Epithelial cell of prostate (primary cell): ENCODE results near the gene C20orf204.

ENCODE experiments used
- DNase-seq: peaks from one replicate; pipeline ENCODE4 v3.0.0-alpha.2; 2011; ENCODE audit warnings: low read depth, low spot score
- H3K27ac ChIP-seq: fragments of 450-650 bp; 2 replicates; pipeline ENCODE4 v1.5.1; 2017; ENCODE audit warnings: mild to moderate bottlenecking

C20orf204 gene

GRCh38 chr20:64025826-64026412 is 10.1 kb upstream of the C20orf204 start:
- DNase-seq, result no peak
- H3K27ac ChIP-seq, result no peak overlapping the region

GRCh38 chr20:64027981-64028685 is 7.8 kb upstream of the C20orf204 start:
- no peak overlapping the region for H3K27ac ChIP-seq
- no peak for DNase-seq

GRCh38 chr20:64029293-64030117 is 6.5 kb upstream of the C20orf204 start:
- H3K27ac ChIP-seq, result no peak overlapping the region
- no peak for DNase-seq

GRCh38 chr20:64030371-64031134 is 5.4 kb upstream of the C20orf204 start:
- no peak overlapping the region for H3K27ac ChIP-seq

GRCh38 chr20:64031822-64032314 is 4.1 kb upstream of the C20orf204 start:
- H3K27ac ChIP-seq, result no peak overlapping the region
- no peak for DNase-seq

More at GRCh38 chr20:64030371-64031134, 5.4 kb upstream of the C20orf204 start:
- DNase-seq, result no peak

- DNase-seq, result no peak
- H3K27ac ChIP-seq, result no peak overlapping the region
Observed at GRCh38 chr20:64032706-64033624, 3.0 kb upstream of the C20orf204 start.

GRCh38 chr20:64033981-64034493 is 1.9 kb upstream of the C20orf204 start:
- no peak overlapping the region for H3K27ac ChIP-seq
- no peak for DNase-seq

GRCh38 chr20:64035066-64035932 is 683 bp upstream of the C20orf204 start:
- DNase-seq, result no peak
- H3K27ac ChIP-seq, result no peak overlapping the region

GRCh38 chr20:64036346-64037198 is 590 bp downstream of the C20orf204 start:
- H3K27ac ChIP-seq, result no peak overlapping the region
- no peak for DNase-seq

- no peak for DNase-seq
- H3K27ac ChIP-seq, result no peak overlapping the region
Observed at GRCh38 chr20:64037199-64037497, 1.2 kb downstream of the C20orf204 start.

GRCh38 chr20:64037498-64038213 is 1.7 kb downstream of the C20orf204 start:
- H3K27ac ChIP-seq, result no peak overlapping the region
- DNase-seq, result no peak

GRCh38 chr20:64038224-64038564 is 2.2 kb downstream of the C20orf204 start:
- H3K27ac ChIP-seq, result no peak overlapping the region
- DNase-seq, result no peak

GRCh38 chr20:64038565-64039292 is 2.7 kb downstream of the C20orf204 start:
- DNase-seq, result peak; percentile 41
- H3K27ac ChIP-seq, result peak overlapping the region; percentile 24

GRCh38 chr20:64039293-64040160 is 3.5 kb downstream of the C20orf204 start:
- no peak for DNase-seq
- no peak overlapping the region for H3K27ac ChIP-seq
